ENCODE results near the gene TAF6L. TPM values are rescaled to one million over a fixed set of nuclear protein-coding genes. Genes with fewer than 3 reads are reported as not detected.
"Not testable (repeated sequence)": the region's sequence is repeated elsewhere in the genome, so short reads cannot be mapped to it uniquely, and the experiment has no call there.

Gene TAF6L
- total RNA-seq, 2 experiments from 2014 or later, result 11.9 to 12.0 TPM

GRCh38 chr11:62805961-62806441, 34.8 kb downstream of the TAF6L start:
- peak overlapping the region; percentile 99 for H3K4me3 Mint-ChIP-seq
- H3K36me3 Mint-ChIP-seq, result peaks cover 35% of the 10 kb centered on the region
- ChIA-PET POLR2A (interaction anchor here (0.7 to 3.6 kb wide), 21 partner anchors 9 to 249 kb away, joined by 3 to 39 read pairs (median 5); partner anchors contain the start of genes HNRNPUL2, SLC3A2, STX5 and TAF6L), CTCF (interaction anchor here (0.6 to 2.5 kb wide), 8 partner anchors 18 to 194 kb away, joined by 3 to 16 read pairs (median 6); partner anchors contain the start of gene TMEM179B)
- peak overlapping the region; percentile 99 for H3K27ac Mint-ChIP-seq
- no peaks in the 10 kb centered on the region for H3K9me3 Mint-ChIP-seq
- DNase-seq, result peak; percentile 55
- intact Hi-C loops (cut with micrococcal nuclease), result loop anchor here (1.0 to 2.0 kb wide), 8 partner anchors 19 to 97 kb away; partner anchors contain the start of genes HNRNPUL2, TMEM179B and ZBTB3
- peaks cover 34% of the 10 kb centered on the region for H3K4me1 Mint-ChIP-seq (ENCODE audit: low read depth)
- no peaks in the 10 kb centered on the region for H3K27me3 Mint-ChIP-seq

GRCh38 chr11:62806611-62807121, 35.5 kb downstream of the TAF6L start:
- Mint-ChIP-seq H3K27ac (peak overlapping the region; percentile 99), H3K27me3 (no peaks in the 10 kb centered on the region), H3K4me1 (ENCODE audit: low read depth) (peaks cover 32% of the 10 kb centered on the region), H3K9me3 (no peaks in the 10 kb centered on the region), H3K36me3 (peaks cover 28% of the 10 kb centered on the region), H3K4me3 (peak overlapping the region; percentile 99)
- intact Hi-C loops (cut with micrococcal nuclease), result no loop called here
- ChIA-PET POLR2A (interaction anchor here (0.8 to 3.6 kb wide), 15 partner anchors 10 to 215 kb away, joined by 3 to 39 read pairs (median 7); partner anchors contain the start of genes STX5, TAF6L, TEX54 and TMEM179B), CTCF (interaction anchor here (0.6 to 2.5 kb wide), 6 partner anchors 19 to 99 kb away, joined by 3 to 16 read pairs (median 8); partner anchors contain the start of gene TMEM179B)
- DNase-seq, result no peak

GRCh38 chr11:62810748-62811147, 39.6 kb downstream of the TAF6L start:
- POLR2A ChIA-PET, result no interaction called here

GRCh38 chr11:62811659-62812058, 40.5 kb downstream of the TAF6L start:
- H3K4me1 Mint-ChIP-seq (ENCODE audit: low read depth), result peaks cover under 1% of the 10 kb centered on the region
- no peaks in the 10 kb centered on the region for H3K9me3 Mint-ChIP-seq
- no peak for DNase-seq
- ChIA-PET POLR2A (no interaction called here), CTCF (interaction anchor here (1.9 kb wide), 1 partner anchor 25 kb away, joined by 8 read pairs; the partner anchor contains the start of gene TMEM179B)
- H3K27ac Mint-ChIP-seq, result no peak overlapping the region
- H3K36me3 Mint-ChIP-seq, result no peaks in the 10 kb centered on the region
- H3K4me3 Mint-ChIP-seq, result no peak overlapping the region
- intact Hi-C loops (cut with micrococcal nuclease), result no loop called here
- H3K27me3 Mint-ChIP-seq, result no peaks in the 10 kb centered on the region

More at GRCh38 chr11:62810748-62811147, 39.6 kb downstream of the TAF6L start:
- H3K27ac Mint-ChIP-seq, result no peak overlapping the region
- H3K4me3 Mint-ChIP-seq, result no peak overlapping the region
- CTCF ChIA-PET, result interaction anchor here (1.9 kb wide), 1 partner anchor 24 kb away, joined by 8 read pairs; the partner anchor contains the start of gene TMEM179B
- H3K4me1 Mint-ChIP-seq (ENCODE audit: low read depth), result peaks cover 8% of the 10 kb centered on the region
- no peak for DNase-seq
- H3K27me3 Mint-ChIP-seq, result no peaks in the 10 kb centered on the region
- no peaks in the 10 kb centered on the region for H3K9me3 Mint-ChIP-seq
- no peaks in the 10 kb centered on the region for H3K36me3 Mint-ChIP-seq
- intact Hi-C loops (cut with micrococcal nuclease), result no loop called here

GRCh38 chr11:62816557-62816956, 45.4 kb downstream of the TAF6L start:
- Mint-ChIP-seq H3K36me3 (peaks cover 13% of the 10 kb centered on the region), H3K9me3 (no peaks in the 10 kb centered on the region), H3K4me3 (no peak overlapping the region), H3K27ac (no peak overlapping the region), H3K4me1 (ENCODE audit: low read depth) (no peaks in the 10 kb centered on the region), H3K27me3 (no peaks in the 10 kb centered on the region)
- DNase-seq, result no peak
- ChIA-PET POLR2A (interaction anchor here (0.8 to 1.4 kb wide), 3 partner anchors 9 to 24 kb away, joined by 3 to 4 read pairs (median 4); no protein-coding TSS in a partner anchor), CTCF (interaction anchor here (0.7 to 1.6 kb wide), 5 partner anchors 8 to 30 kb away, joined by 3 to 7 read pairs (median 4); partner anchors contain the start of genes STX5 and TMEM179B)
- intact Hi-C loops (cut with micrococcal nuclease), result no loop called here

- Mint-ChIP-seq H3K9me3 (no peaks in the 10 kb centered on the region), H3K36me3 (peaks cover 13% of the 10 kb centered on the region), H3K4me1 (ENCODE audit: low read depth) (no peaks in the 10 kb centered on the region), H3K4me3 (no peak overlapping the region), H3K27ac (no peak overlapping the region), H3K27me3 (no peaks in the 10 kb centered on the region)
- POLR2A ChIA-PET, result interaction anchor here (1.2 to 1.4 kb wide), 2 partner anchors 10 to 24 kb away, joined by 4 read pairs; no protein-coding TSS in a partner anchor
- no peak for DNase-seq
- intact Hi-C loops (cut with micrococcal nuclease), result no loop called here
- CTCF ChIA-PET, result interaction anchor here (1.3 kb wide), 2 partner anchors 9 to 10 kb away, joined by 3 to 4 read pairs; no protein-coding TSS in a partner anchor
Measured at GRCh38 chr11:62817129-62817528, 45.9 kb downstream of the TAF6L start.

- H3K27me3 Mint-ChIP-seq, result no peaks in the 10 kb centered on the region
- CTCF ChIA-PET, result no interaction called here
Measured at GRCh38 chr11:62823677-62824076, 52.5 kb downstream of the TAF6L start.

GRCh38 chr11:62828130-62828529, 56.9 kb downstream of the TAF6L start:
- DNase-seq; H3K27me3 Mint-ChIP-seq; H3K9me3 Mint-ChIP-seq; intact Hi-C loops (cut with micrococcal nuclease); H3K4me3 Mint-ChIP-seq; H3K27ac Mint-ChIP-seq: not testable (repeated sequence)
- Mint-ChIP-seq H3K4me1 (ENCODE audit: low read depth) (peaks cover 19% of the 10 kb centered on the region), H3K36me3 (peaks cover 29% of the 10 kb centered on the region)
- ChIA-PET POLR2A (interaction anchor here (1.7 to 2.4 kb wide), 4 partner anchors 11 to 27 kb away, joined by 4 to 14 read pairs (median 7); partner anchors contain the start of genes NXF1 and WDR74), CTCF (interaction anchor here (1.3 to 5.0 kb wide), 2 partner anchors 12 to 41 kb away, joined by 4 to 39 read pairs; partner anchors contain the start of gene TMEM179B)

More at GRCh38 chr11:62823677-62824076, 52.5 kb downstream of the TAF6L start:
- DNase-seq, result no peak
- POLR2A ChIA-PET, result interaction anchor here (0.6 to 1.2 kb wide), 4 partner anchors 16 to 142 kb away, joined by 3 to 5 read pairs (median 4); partner anchors contain the start of gene WDR74
- Mint-ChIP-seq H3K36me3 (peaks cover 43% of the 10 kb centered on the region), H3K4me3 (no peak overlapping the region), H3K9me3 (no peaks in the 10 kb centered on the region), H3K4me1 (ENCODE audit: low read depth) (no peaks in the 10 kb centered on the region), H3K27ac (no peak overlapping the region)
- intact Hi-C loops (cut with micrococcal nuclease), result no loop called here

- Mint-ChIP-seq H3K27ac (peak overlapping the region; percentile 93), H3K9me3 (no peaks in the 10 kb centered on the region), H3K4me1 (ENCODE audit: low read depth) (peaks cover 37% of the 10 kb centered on the region), H3K36me3 (peaks cover 27% of the 10 kb centered on the region), H3K27me3 (no peaks in the 10 kb centered on the region), H3K4me3 (peak overlapping the region; percentile 84)
- ChIA-PET CTCF (interaction anchor here (1.0 to 5.0 kb wide), 4 partner anchors 9 to 45 kb away, joined by 4 to 39 read pairs (median 15); partner anchors contain the start of gene TMEM179B), POLR2A (interaction anchor here (0.9 to 2.9 kb wide), 12 partner anchors 10 to 166 kb away, joined by 3 to 59 read pairs (median 6); partner anchors contain the start of genes C11orf98, CSKMT, HNRNPUL2 and NXF1)
- no peak for DNase-seq
- intact Hi-C loops (cut with micrococcal nuclease), result loop anchor here (1.0 to 2.0 kb wide), 3 partner anchors 8 to 32 kb away; partner anchors contain the start of genes NXF1 and WDR74
Measured at GRCh38 chr11:62830904-62831519, 59.8 kb downstream of the TAF6L start.

GRCh38 chr11:62831520-62832335, 60.5 kb downstream of the TAF6L start, which contains the start of gene STX5:
Gene STX5, minus strand, starts transcription at chr11:62832051. Its CDS starts 808 bp downstream, at chr11:62831243.
- intact Hi-C loops (cut with micrococcal nuclease), result loop anchor here (1.0 to 2.0 kb wide), 6 partner anchors 8 to 241 kb away; partner anchors contain the start of genes C11orf98, CSKMT, NXF1 and TMEM223
- Mint-ChIP-seq H3K36me3 (peaks cover 31% of the 10 kb centered on the region), H3K4me1 (ENCODE audit: low read depth) (peaks cover 42% of the 10 kb centered on the region), H3K27ac (peak within 1 kb of the TSS; percentile 93), H3K4me3 (peak within 1 kb of the TSS; percentile 84), H3K27me3 (no peaks in the 10 kb centered on the region), H3K9me3 (no peaks in the 10 kb centered on the region)
- peak; percentile 100 for DNase-seq
- ChIA-PET CTCF (interaction anchor here (0.6 to 3.6 kb wide), 9 partner anchors 8 to 716 kb away, joined by 3 to 26 read pairs (median 4); partner anchors contain the start of gene SLC3A2), POLR2A (interaction anchor here (0.6 to 2.9 kb wide), 16 partner anchors 9 to 1948 kb away, joined by 3 to 59 read pairs (median 5); partner anchors contain the start of genes HNRNPUL2, NXF1, SLC3A2 and ZBTB3)
